Suprapubic skin (tissue), 4 donors: ENCODE results near the gene EVPLL.

ENCODE experiments used
- EP300 ChIP-seq: sonication (generic); formaldehyde crosslinking; IDR thresholded peaks from one replicate; pipeline ENCODE4 v1.6.1; 2017; ENCODE audit warnings: antibody characterized with exemption
- POLR2A ChIP-seq, 2 donors: fragments of 450-650 bp; IDR thresholded peaks; one replicate each; pipeline ENCODE4 v1.6.1; 2017; ENCODE audit warnings: antibody characterized with exemption in 2 of 2, mild to moderate bottlenecking in 2 of 2, moderate library complexity in 2 of 2
- POLR2AphosphoS5 ChIP-seq, 3 donors: sonication (generic); formaldehyde crosslinking; IDR thresholded peaks; one replicate each; pipeline ENCODE4 v1.6.1; 2017; ENCODE audit warnings: antibody characterized with exemption in 3 of 3
- TF ChIP-seq, protein P1 (sequence below), 2 donors: fragments of 200-600 bp in 1 of 2; fragments of 450-650 bp in 1 of 2; sonication (generic) in 1 of 2; IDR thresholded peaks; one replicate each; pipeline ENCODE4 v1.5.1; 2016 to 2019; ENCODE audit warnings: antibody characterized with exemption in 2 of 2, mild to moderate bottlenecking in 1 of 2, moderate library complexity in 1 of 2

DNA sequence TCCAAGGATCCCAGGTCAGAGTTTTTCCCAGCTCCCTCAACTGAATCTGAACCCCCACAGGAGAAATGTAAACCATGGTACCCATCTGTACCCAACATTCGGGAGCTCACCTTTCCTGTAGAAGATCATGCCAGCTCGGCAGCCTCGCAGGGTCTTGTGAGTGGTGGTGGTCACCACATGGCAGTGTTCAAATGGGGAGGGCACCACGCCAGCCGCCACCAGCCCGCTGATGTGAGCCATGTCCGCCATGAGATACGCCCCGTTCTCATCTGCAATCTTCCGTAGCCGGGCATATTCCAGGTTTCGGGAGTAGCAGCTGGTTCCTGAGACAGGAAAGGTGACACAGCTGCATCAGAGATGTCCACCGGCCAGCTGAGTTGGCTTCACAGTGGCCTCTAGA lies 37.6 kb upstream of the EVPLL start:
- TF ChIP-seq EP300 (no peak), POLR2A (IDR thresholded peaks at IDR 0.05) (no peak), POLR2AphosphoS5 (IDR thresholded peaks at IDR 0.05) (no peak)
- TF ChIP-seq, protein P1, sequence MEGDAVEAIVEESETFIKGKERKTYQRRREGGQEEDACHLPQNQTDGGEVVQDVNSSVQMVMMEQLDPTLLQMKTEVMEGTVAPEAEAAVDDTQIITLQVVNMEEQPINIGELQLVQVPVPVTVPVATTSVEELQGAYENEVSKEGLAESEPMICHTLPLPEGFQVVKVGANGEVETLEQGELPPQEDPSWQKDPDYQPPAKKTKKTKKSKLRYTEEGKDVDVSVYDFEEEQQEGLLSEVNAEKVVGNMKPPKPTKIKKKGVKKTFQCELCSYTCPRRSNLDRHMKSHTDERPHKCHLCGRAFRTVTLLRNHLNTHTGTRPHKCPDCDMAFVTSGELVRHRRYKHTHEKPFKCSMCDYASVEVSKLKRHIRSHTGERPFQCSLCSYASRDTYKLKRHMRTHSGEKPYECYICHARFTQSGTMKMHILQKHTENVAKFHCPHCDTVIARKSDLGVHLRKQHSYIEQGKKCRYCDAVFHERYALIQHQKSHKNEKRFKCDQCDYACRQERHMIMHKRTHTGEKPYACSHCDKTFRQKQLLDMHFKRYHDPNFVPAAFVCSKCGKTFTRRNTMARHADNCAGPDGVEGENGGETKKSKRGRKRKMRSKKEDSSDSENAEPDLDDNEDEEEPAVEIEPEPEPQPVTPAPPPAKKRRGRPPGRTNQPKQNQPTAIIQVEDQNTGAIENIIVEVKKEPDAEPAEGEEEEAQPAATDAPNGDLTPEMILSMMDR (IDR thresholded peaks at IDR 0.05): no peak
